ENCODE results near the gene CDH13.

Gene CDH13

GRCh38 chr16:83270640-83271039, 643.9 kb downstream of the CDH13 start:
- DNase-seq: no peak
- no peaks in the 10 kb centered on the region for H3K4me1 Mint-ChIP-seq
- no peak overlapping the region for H3K27ac Mint-ChIP-seq
- TF ChIP-seq, protein P1, sequence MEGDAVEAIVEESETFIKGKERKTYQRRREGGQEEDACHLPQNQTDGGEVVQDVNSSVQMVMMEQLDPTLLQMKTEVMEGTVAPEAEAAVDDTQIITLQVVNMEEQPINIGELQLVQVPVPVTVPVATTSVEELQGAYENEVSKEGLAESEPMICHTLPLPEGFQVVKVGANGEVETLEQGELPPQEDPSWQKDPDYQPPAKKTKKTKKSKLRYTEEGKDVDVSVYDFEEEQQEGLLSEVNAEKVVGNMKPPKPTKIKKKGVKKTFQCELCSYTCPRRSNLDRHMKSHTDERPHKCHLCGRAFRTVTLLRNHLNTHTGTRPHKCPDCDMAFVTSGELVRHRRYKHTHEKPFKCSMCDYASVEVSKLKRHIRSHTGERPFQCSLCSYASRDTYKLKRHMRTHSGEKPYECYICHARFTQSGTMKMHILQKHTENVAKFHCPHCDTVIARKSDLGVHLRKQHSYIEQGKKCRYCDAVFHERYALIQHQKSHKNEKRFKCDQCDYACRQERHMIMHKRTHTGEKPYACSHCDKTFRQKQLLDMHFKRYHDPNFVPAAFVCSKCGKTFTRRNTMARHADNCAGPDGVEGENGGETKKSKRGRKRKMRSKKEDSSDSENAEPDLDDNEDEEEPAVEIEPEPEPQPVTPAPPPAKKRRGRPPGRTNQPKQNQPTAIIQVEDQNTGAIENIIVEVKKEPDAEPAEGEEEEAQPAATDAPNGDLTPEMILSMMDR (IDR thresholded peaks at IDR 0.05): no peak
- H3K4me3 Mint-ChIP-seq: no peak overlapping the region
- no peaks in the 10 kb centered on the region for H3K9me3 Mint-ChIP-seq
- H3K27me3 Mint-ChIP-seq (ENCODE audit: low read depth, poor library complexity): peaks cover 11% of the 10 kb centered on the region
- no peaks in the 10 kb centered on the region for H3K36me3 Mint-ChIP-seq (ENCODE audit: low read depth)

DNA sequence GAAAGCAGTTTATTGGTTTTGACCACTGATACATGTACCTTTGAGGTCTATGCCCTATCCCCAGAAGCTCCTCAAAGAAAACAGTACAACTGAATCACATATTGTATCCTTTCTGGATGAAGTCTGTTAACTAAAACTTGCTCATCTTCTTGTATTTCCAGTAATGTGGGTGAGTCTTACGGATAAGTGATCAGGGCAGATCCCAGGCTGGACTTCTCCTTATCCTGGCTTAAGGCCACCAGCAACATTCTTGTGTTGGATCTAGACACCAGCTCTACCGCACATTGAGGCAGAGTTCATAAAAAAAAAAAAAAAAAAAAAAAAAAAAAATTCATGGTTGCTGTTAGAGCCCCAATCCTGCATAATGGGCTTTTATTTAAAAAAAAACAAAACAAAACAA, 644.4 kb downstream of the CDH13 start:
- Mint-ChIP-seq H3K27ac (no peak overlapping the region), H3K36me3 (ENCODE audit: low read depth) (no peaks in the 10 kb centered on the region), H3K9me3 (no peaks in the 10 kb centered on the region), H3K27me3 (ENCODE audit: low read depth, poor library complexity) (peaks cover 15% of the 10 kb centered on the region), H3K4me3 (no peak overlapping the region), H3K4me1 (no peaks in the 10 kb centered on the region)
- TF ChIP-seq, protein P1 (IDR thresholded peaks at IDR 0.05): no peak
- DNase-seq: no peak

- H3K36me3 Mint-ChIP-seq (ENCODE audit: low read depth): no peaks in the 10 kb centered on the region
- no peaks in the 10 kb centered on the region for H3K4me1 Mint-ChIP-seq
- H3K9me3 Mint-ChIP-seq: no peaks in the 10 kb centered on the region
Observed at GRCh38 chr16:83271970-83272575, 645.3 kb downstream of the CDH13 start.

GRCh38 chr16:83272843-83273242, 646.1 kb downstream of the CDH13 start:
- DNase-seq: no peak
- no peak overlapping the region for H3K4me3 Mint-ChIP-seq
- no peaks in the 10 kb centered on the region for H3K4me1 Mint-ChIP-seq
- H3K27ac Mint-ChIP-seq: no peak overlapping the region
- H3K27me3 Mint-ChIP-seq (ENCODE audit: low read depth, poor library complexity): peaks cover 18% of the 10 kb centered on the region
- no peaks in the 10 kb centered on the region for H3K9me3 Mint-ChIP-seq
- H3K36me3 Mint-ChIP-seq (ENCODE audit: low read depth): no peaks in the 10 kb centered on the region
- TF ChIP-seq, protein P1 (IDR thresholded peaks at IDR 0.05): no peak

More at GRCh38 chr16:83271970-83272575, 645.3 kb downstream of the CDH13 start:
- peaks cover 18% of the 10 kb centered on the region for H3K27me3 Mint-ChIP-seq (ENCODE audit: low read depth, poor library complexity)
- TF ChIP-seq, protein P1 (IDR thresholded peaks at IDR 0.05): no peak
- no peak for DNase-seq
- H3K4me3 Mint-ChIP-seq: no peak overlapping the region
- H3K27ac Mint-ChIP-seq: peak overlapping the region; percentile 30

DNA sequence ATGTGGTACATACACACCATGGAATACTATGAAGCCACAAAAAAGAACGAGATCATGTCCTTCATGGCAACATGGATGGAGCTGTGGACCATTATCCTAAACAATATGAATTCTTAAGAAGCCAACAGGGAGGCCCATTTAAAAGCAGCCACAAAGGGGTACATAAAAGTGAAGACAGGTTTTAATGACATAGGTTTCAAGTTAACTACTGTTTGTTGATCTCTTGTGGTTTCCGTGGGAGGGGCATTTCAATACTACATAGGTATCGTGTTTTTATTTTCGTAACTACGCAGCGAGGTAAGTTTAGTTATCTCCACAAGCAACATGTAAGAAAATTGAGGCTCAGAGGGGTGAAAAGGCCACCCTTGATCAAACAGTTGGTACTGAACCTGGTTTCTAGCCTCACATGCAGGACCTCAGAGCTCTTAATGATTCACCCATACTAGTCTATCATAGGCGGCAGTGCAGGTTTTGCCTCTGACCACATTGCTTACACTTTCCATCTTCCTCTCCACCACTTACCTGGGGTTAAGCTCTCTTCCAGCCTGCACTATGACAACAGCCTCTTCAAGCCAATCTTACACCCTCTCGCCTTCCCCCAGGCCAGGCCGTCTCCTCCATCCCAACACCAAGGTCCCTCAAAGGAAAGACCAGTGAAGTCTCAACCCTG, 646.9 kb downstream of the CDH13 start:
- DNase-seq: no peak
- no peak overlapping the region for H3K4me3 Mint-ChIP-seq

More for the DNA sequence above, 646.9 kb downstream of the CDH13 start:
- TF ChIP-seq, protein P1 (IDR thresholded peaks at IDR 0.05): no peak
- Mint-ChIP-seq H3K4me1 (no peaks in the 10 kb centered on the region), H3K27ac (no peak overlapping the region), H3K27me3 (ENCODE audit: low read depth, poor library complexity) (peaks cover 20% of the 10 kb centered on the region), H3K9me3 (no peaks in the 10 kb centered on the region), H3K36me3 (ENCODE audit: low read depth) (no peaks in the 10 kb centered on the region)

Data from nephron progenitor cell (in vitro differentiated cells).